ENCODE results near the gene GIPC1. TPM values are rescaled to one million over a fixed set of nuclear protein-coding genes. Genes with fewer than 3 reads are reported as not detected.

GIPC1 gene
- total and polyA plus RNA-seq, 2 donors (not counting 1 experiment from before 2014, with no cell fraction given), result 57.3 to 129 TPM

- Histone ChIP-seq H3K4me2 (ENCODE audit: extremely low read depth, insufficient read depth, low read length) (peak overlapping the region; percentile 80), H3K79me2 (ENCODE audit: control insufficient read depth, insufficient read depth, low read length) (peaks cover 20% of the 10 kb centered on the region), H3K9me3 (ENCODE audit: control insufficient read depth, insufficient read depth, low read depth, low read length) (no peaks in the 10 kb centered on the region), H3K9ac (ENCODE audit: insufficient read depth, low read length) (peak overlapping the region; percentile 74), H3K4me1 (ENCODE audit: control insufficient read depth, extremely low read depth, insufficient read depth, low read length) (peaks cover 7% of the 10 kb centered on the region), H2AFZ (ENCODE audit: low read length) (peak overlapping the region; percentile 89), H4K20me1 (ENCODE audit: control insufficient read depth, extremely low read depth, insufficient read depth, low read length) (no peaks in the 10 kb centered on the region), H3K4me3 (replicated peaks in 1 of 4; ENCODE audit: control extremely low read depth in 1 of 4, insufficient read depth in 1 of 4, low read depth in 3 of 4, low read length in 4 of 4) (peak overlapping the region; percentile 63 to 78 (median 69)), H3K27me3 (ENCODE audit: control insufficient read depth, insufficient read depth, low read length) (no peaks in the 10 kb centered on the region), H3K36me3 (ENCODE audit: control insufficient read depth, insufficient read depth, low read length) (no peaks in the 10 kb centered on the region), H3K27ac (ENCODE audit: insufficient read depth, low read length) (peak overlapping the region; percentile 86)
- TF ChIP-seq CTCF (conservative IDR thresholded peaks at IDR 0.05 in 1 of 2, IDR thresholded peaks at IDR 0.05 in 1 of 2; ENCODE audit: low read depth in 1 of 2, low read length in 2 of 2), result no peak
- TF ChIP-seq EZH2 (IDR thresholded peaks at IDR 0.05; ENCODE audit: low read length, missing control alignments), result no peak
- DNase-seq (ENCODE audit: low read depth in 2 of 2), result peak in 1 of 2 donors; percentile 21
Observed at GRCh38 chr19:14528419-14529253, 32.7 kb upstream of the GIPC1 start.

- Histone ChIP-seq H4K20me1 (ENCODE audit: control insufficient read depth, extremely low read depth, insufficient read depth, low read length) (no peaks in the 10 kb centered on the region), H2AFZ (ENCODE audit: low read length) (no peak overlapping the region), H3K27ac (ENCODE audit: insufficient read depth, low read length) (no peak overlapping the region), H3K4me3 (replicated peaks in 1 of 4; ENCODE audit: control extremely low read depth in 1 of 4, insufficient read depth in 1 of 4, low read depth in 3 of 4, low read length in 4 of 4) (no peak overlapping the region), H3K4me1 (ENCODE audit: control insufficient read depth, extremely low read depth, insufficient read depth, low read length) (peaks cover 9% of the 10 kb centered on the region), H3K9ac (ENCODE audit: insufficient read depth, low read length) (no peak overlapping the region), H3K79me2 (ENCODE audit: control insufficient read depth, insufficient read depth, low read length) (peaks cover 14% of the 10 kb centered on the region), H3K27me3 (ENCODE audit: control insufficient read depth, insufficient read depth, low read length) (no peaks in the 10 kb centered on the region), H3K9me3 (ENCODE audit: control insufficient read depth, insufficient read depth, low read depth, low read length) (no peaks in the 10 kb centered on the region), H3K4me2 (ENCODE audit: extremely low read depth, insufficient read depth, low read length) (no peak overlapping the region), H3K36me3 (ENCODE audit: control insufficient read depth, insufficient read depth, low read length) (no peaks in the 10 kb centered on the region)
- no peak for TF ChIP-seq EZH2 (IDR thresholded peaks at IDR 0.05; ENCODE audit: low read length, missing control alignments)
- no peak for TF ChIP-seq CTCF (conservative IDR thresholded peaks at IDR 0.05 in 1 of 2, IDR thresholded peaks at IDR 0.05 in 1 of 2; ENCODE audit: low read depth in 1 of 2, low read length in 2 of 2)
- DNase-seq (ENCODE audit: low read depth in 2 of 2), result no peak
Observed at GRCh38 chr19:14526423-14526822, 30.5 kb upstream of the GIPC1 start.

GRCh38 chr19:14525729-14526128 lies 29.8 kb upstream of the GIPC1 start:
- no peak overlapping the region for H3K27ac ChIP-seq (ENCODE audit: insufficient read depth, low read length)
- no peaks in the 10 kb centered on the region for H4K20me1 ChIP-seq (ENCODE audit: control insufficient read depth, extremely low read depth, insufficient read depth, low read length)
- TF ChIP-seq CTCF (conservative IDR thresholded peaks at IDR 0.05 in 1 of 2, IDR thresholded peaks at IDR 0.05 in 1 of 2; ENCODE audit: low read depth in 1 of 2, low read length in 2 of 2) (no peak), EZH2 (IDR thresholded peaks at IDR 0.05; ENCODE audit: low read length, missing control alignments) (no peak)
- no peak overlapping the region for H3K4me3 ChIP-seq (replicated peaks in 1 of 4; ENCODE audit: control extremely low read depth in 1 of 4, insufficient read depth in 1 of 4, low read depth in 3 of 4, low read length in 4 of 4)
- H3K79me2 ChIP-seq (ENCODE audit: control insufficient read depth, insufficient read depth, low read length), result peaks cover 9% of the 10 kb centered on the region
- DNase-seq (ENCODE audit: low read depth in 2 of 2), result no peak
- H2AFZ ChIP-seq (ENCODE audit: low read length), result no peak overlapping the region
- H3K36me3 ChIP-seq (ENCODE audit: control insufficient read depth, insufficient read depth, low read length), result no peaks in the 10 kb centered on the region
- H3K9ac ChIP-seq (ENCODE audit: insufficient read depth, low read length), result no peak overlapping the region
- no peaks in the 10 kb centered on the region for H3K9me3 ChIP-seq (ENCODE audit: control insufficient read depth, insufficient read depth, low read depth, low read length)
- H3K27me3 ChIP-seq (ENCODE audit: control insufficient read depth, insufficient read depth, low read length), result no peaks in the 10 kb centered on the region
- no peak overlapping the region for H3K4me2 ChIP-seq (ENCODE audit: extremely low read depth, insufficient read depth, low read length)
- H3K4me1 ChIP-seq (ENCODE audit: control insufficient read depth, extremely low read depth, insufficient read depth, low read length), result peaks cover 9% of the 10 kb centered on the region
